ENCODE data around the gene RBKS. TPM values are rescaled to one million over a fixed set of nuclear protein-coding genes. Genes with fewer than 3 reads are reported as not detected.

Gene RBKS
- total RNA-seq, 1 experiment from 2014 or later: 1.7 TPM

DNA sequence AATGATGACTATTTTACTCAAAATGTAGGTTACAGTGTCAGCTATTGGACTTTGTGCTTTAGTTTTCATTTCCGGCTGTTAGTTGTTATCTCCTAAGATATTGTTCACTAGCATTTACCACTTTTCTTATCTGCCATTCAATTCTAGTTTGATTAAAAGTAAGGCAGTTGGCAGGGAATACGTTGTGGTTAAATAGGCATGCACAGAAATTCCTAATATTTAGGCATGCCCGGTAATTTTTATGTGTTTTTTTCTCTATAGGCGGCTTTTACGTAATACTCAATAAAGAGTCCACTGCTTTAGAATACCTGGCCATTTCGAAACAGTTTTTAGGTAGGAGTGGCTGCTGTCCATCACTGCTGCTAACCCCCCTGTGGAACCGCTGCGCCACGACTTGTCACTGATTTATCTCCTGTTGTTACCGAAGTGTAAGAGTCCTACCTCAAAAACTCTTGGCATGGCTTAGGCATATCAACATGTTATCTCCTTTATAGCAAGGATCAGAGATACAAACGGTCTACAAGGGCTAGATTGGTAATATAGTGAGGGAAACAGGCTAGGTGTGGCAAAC lies 39.8 kb upstream of the RBKS start:
- ChIA-PET POLR2A (no interaction called here), CTCF (no interaction called here)
- ATAC-seq: no peak
- Mint-ChIP-seq H3K9me3 (no peaks in the 10 kb centered on the region), H3K36me3 (no peaks in the 10 kb centered on the region), H3K27me3 (ENCODE audit: low read depth) (no peaks in the 10 kb centered on the region), H3K27ac (no peak overlapping the region), H3K4me1 (peaks cover 6% of the 10 kb centered on the region; the same call in 1 of the 2 replicates), H3K4me3 (no peak overlapping the region)
- TF ChIP-seq ZNF281 (CRISPR knock-in tag; IDR thresholded peaks at IDR 0.05) (no peak), STAT6 (CRISPR knock-in tag; conservative IDR thresholded peaks at IDR 0.05; ENCODE audit: low read depth) (no peak), ZMAT4 (CRISPR knock-in tag; IDR thresholded peaks at IDR 0.05) (no peak)
- TF ChIP-seq, protein P1, sequence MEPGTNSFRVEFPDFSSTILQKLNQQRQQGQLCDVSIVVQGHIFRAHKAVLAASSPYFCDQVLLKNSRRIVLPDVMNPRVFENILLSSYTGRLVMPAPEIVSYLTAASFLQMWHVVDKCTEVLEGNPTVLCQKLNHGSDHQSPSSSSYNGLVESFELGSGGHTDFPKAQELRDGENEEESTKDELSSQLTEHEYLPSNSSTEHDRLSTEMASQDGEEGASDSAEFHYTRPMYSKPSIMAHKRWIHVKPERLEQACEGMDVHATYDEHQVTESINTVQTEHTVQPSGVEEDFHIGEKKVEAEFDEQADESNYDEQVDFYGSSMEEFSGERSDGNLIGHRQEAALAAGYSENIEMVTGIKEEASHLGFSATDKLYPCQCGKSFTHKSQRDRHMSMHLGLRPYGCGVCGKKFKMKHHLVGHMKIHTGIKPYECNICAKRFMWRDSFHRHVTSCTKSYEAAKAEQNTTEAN (CRISPR knock-in tag; IDR thresholded peaks at IDR 0.05): no peak
- DNase-seq (ENCODE audit: low spot score): no peak

GRCh38 chr2:27925766-27926472 lies 35.7 kb upstream of the RBKS start:
- ATAC-seq (no peak), DNase-seq (ENCODE audit: low spot score) (no peak)
- ChIA-PET CTCF (interaction anchor here (1.9 kb wide), 1 partner anchor 242 kb away, joined by 6 read pairs; no protein-coding TSS in a partner anchor), POLR2A (no interaction called here)
- Mint-ChIP-seq H3K27ac (no peak overlapping the region), H3K36me3 (no peaks in the 10 kb centered on the region), H3K4me1 (peaks cover 6% of the 10 kb centered on the region; the same call in 1 of the 2 replicates), H3K9me3 (no peaks in the 10 kb centered on the region), H3K27me3 (ENCODE audit: low read depth) (no peaks in the 10 kb centered on the region), H3K4me3 (no peak overlapping the region)
- TF ChIP-seq GABPB1 (CRISPR knock-in tag; IDR thresholded peaks at IDR 0.05): no peak
- no peak for TF ChIP-seq USF2 (CRISPR knock-in tag; IDR thresholded peaks at IDR 0.05)
- no peak for TF ChIP-seq CREB1 (CRISPR knock-in tag; IDR thresholded peaks at IDR 0.05)
- TF ChIP-seq HMGA2 (CRISPR knock-in tag; IDR thresholded peaks at IDR 0.05): no peak
- TF ChIP-seq MYBL2 (CRISPR knock-in tag; IDR thresholded peaks at IDR 0.05): no peak
- no peak for TF ChIP-seq SP1 (CRISPR knock-in tag; conservative IDR thresholded peaks at IDR 0.05)
- TF ChIP-seq ZNF281 (CRISPR knock-in tag; IDR thresholded peaks at IDR 0.05): no peak
- TF ChIP-seq NFE2L1 (CRISPR knock-in tag; IDR thresholded peaks at IDR 0.05): no peak
- TF ChIP-seq JAZF1 (CRISPR knock-in tag; IDR thresholded peaks at IDR 0.05): no peak
- no peak for TF ChIP-seq ZMAT4 (CRISPR knock-in tag; IDR thresholded peaks at IDR 0.05)
- no peak for TF ChIP-seq ZNF121 (CRISPR knock-in tag; IDR thresholded peaks at IDR 0.05)

Measured in WTC11 (cell line).